ENCODE data around the gene PREX1. TPM values are rescaled to one million over a fixed set of nuclear protein-coding genes. Genes with fewer than 3 reads are reported as not detected.

PREX1 gene
- total and polyA plus RNA-seq, 2 donors (not counting 3 experiments of a cell fraction or from before 2014, with no cell fraction given), result 51.3 to 72.9 TPM

GRCh38 chr20:48781634-48782033 is 46.2 kb downstream of the PREX1 start:
- FAIRE-seq (no peak), DNase-seq (ENCODE audit: low read depth, low spot score) (no peak)
- intact Hi-C loops (cut with micrococcal nuclease), result no loop called here
- H3K27ac ChIP-seq (ENCODE audit: insufficient read depth, low read depth, low read length), result no peak overlapping the region
- H3K9ac ChIP-seq (replicated peaks; ENCODE audit: extremely low read depth, insufficient read depth, low read length), result no peak overlapping the region
- CTCF ChIA-PET, result interaction anchor here (1.4 kb wide), 1 partner anchor 12 kb away, joined by 3 read pairs; no protein-coding TSS in a partner anchor
- TF ChIP-seq, protein P1, sequence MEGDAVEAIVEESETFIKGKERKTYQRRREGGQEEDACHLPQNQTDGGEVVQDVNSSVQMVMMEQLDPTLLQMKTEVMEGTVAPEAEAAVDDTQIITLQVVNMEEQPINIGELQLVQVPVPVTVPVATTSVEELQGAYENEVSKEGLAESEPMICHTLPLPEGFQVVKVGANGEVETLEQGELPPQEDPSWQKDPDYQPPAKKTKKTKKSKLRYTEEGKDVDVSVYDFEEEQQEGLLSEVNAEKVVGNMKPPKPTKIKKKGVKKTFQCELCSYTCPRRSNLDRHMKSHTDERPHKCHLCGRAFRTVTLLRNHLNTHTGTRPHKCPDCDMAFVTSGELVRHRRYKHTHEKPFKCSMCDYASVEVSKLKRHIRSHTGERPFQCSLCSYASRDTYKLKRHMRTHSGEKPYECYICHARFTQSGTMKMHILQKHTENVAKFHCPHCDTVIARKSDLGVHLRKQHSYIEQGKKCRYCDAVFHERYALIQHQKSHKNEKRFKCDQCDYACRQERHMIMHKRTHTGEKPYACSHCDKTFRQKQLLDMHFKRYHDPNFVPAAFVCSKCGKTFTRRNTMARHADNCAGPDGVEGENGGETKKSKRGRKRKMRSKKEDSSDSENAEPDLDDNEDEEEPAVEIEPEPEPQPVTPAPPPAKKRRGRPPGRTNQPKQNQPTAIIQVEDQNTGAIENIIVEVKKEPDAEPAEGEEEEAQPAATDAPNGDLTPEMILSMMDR (IDR thresholded peaks at IDR 0.05; ENCODE audit: extremely low read depth in 1 of 2, insufficient read depth in 1 of 2, low read depth in 1 of 2, low read length in 2 of 2), result no peak
- no peak for TF ChIP-seq MAX (IDR thresholded peaks at IDR 0.05; ENCODE audit: insufficient read depth, insufficient read length)
- no peak for TF ChIP-seq JUN (IDR thresholded peaks at IDR 0.05; ENCODE audit: borderline replicate concordance, insufficient read depth, insufficient read length, low read depth)
- TF ChIP-seq POLR2A (IDR thresholded peaks at IDR 0.05; ENCODE audit: low read depth, low read length), result no peak
- no peak for TF ChIP-seq GATA2 (IDR thresholded peaks at IDR 0.05; ENCODE audit: insufficient read depth, insufficient read length, low read depth, low read length)
- TF ChIP-seq POLR2AphosphoS5 (IDR thresholded peaks at IDR 0.05; ENCODE audit: insufficient read depth, low read depth, low read length), result no peak
- no peak for TF ChIP-seq FOS (IDR thresholded peaks at IDR 0.05; ENCODE audit: borderline replicate concordance, insufficient read depth, low read length)
- TF ChIP-seq MYC (IDR thresholded peaks at IDR 0.05; ENCODE audit: low read depth, low read length), result no peak
- TF ChIP-seq EZH2 (IDR thresholded peaks at IDR 0.05; ENCODE audit: borderline replicate concordance, low read depth, low read length, severe bottlenecking), result no peak
- no peak overlapping the region for H3K4me2 ChIP-seq (ENCODE audit: insufficient read depth, low read length)
- no peak overlapping the region for H3K4me3 ChIP-seq (replicated peaks in 1 of 3; ENCODE audit: insufficient read depth in 1 of 3, low read depth in 1 of 3, low read length in 3 of 3)
- peaks cover 9% of the 10 kb centered on the region for H4K20me1 ChIP-seq (replicated peaks; ENCODE audit: control insufficient read depth, extremely low read depth, insufficient read depth, low read length)
- H2AFZ ChIP-seq (ENCODE audit: low read depth, low read length), result no peak overlapping the region
- H3K9me1 ChIP-seq (replicated peaks; ENCODE audit: control insufficient read depth, extremely low read depth, insufficient read depth, low read length), result no peaks in the 10 kb centered on the region
- POLR2A ChIA-PET, result no interaction called here
- no TSS peak for BruUV-seq (replicated peaks)
- no peaks in the 10 kb centered on the region for H3K4me1 ChIP-seq (ENCODE audit: control insufficient read depth, extremely low read depth, insufficient read depth, low read length)
- no peaks in the 10 kb centered on the region for H3K36me3 ChIP-seq (ENCODE audit: control insufficient read depth in 2 of 2, extremely low read depth in 1 of 2, insufficient read depth in 2 of 2, low read length in 2 of 2)
- peaks cover 98% of the 10 kb centered on the region for H3K79me2 ChIP-seq (ENCODE audit: control insufficient read depth, insufficient read depth, low read length)
- dilution Hi-C loops (cut with MboI; ENCODE audit: extremely low pct_ligation_motif_present, low sequenced_read_pairs), result no loop called here
- H3K9me3 ChIP-seq (replicated peaks; ENCODE audit: control insufficient read depth, insufficient read depth, low read length), result no peaks in the 10 kb centered on the region
- no peaks in the 10 kb centered on the region for H3K27me3 ChIP-seq (ENCODE audit: control insufficient read depth in 2 of 2, insufficient read depth in 2 of 2, low read length in 2 of 2)
